Right cardiac atrium (tissue), 5 donors: Measurements from ENCODE around the gene EIF4E1B. TPM values are rescaled to one million over a fixed set of nuclear protein-coding genes. Genes with fewer than 3 reads are reported as not detected.

Experiments used
- ATAC-seq, 2 donors: fragments of 200-7000 bp; cut with Tn5 transposase; one replicate each; pipeline versions ENCODE4 v1.8.0 to v1.9.1; 2020; ENCODE audit warnings: moderate library complexity in 2 of 2, mild to moderate bottlenecking in 1 of 2
- DNase-seq, 3 donors: peaks; one replicate each; pipeline ENCODE4 v3.0.0-alpha.2; 2020
- H3K27ac ChIP-seq: one replicate; pipeline ENCODE4 v1.5.1; 2013; ENCODE audit warnings: mild to moderate bottlenecking, low read length, control low read depth, moderate library complexity
- H3K27me3 ChIP-seq: one replicate; pipeline ENCODE4 v1.6.1; 2013; ENCODE audit not compliant: control insufficient read depth, insufficient read depth
- H3K4me1 ChIP-seq: one replicate; pipeline ENCODE4 v1.6.1; 2013; ENCODE audit warnings: low read length; ENCODE audit not compliant: control insufficient read depth, insufficient read depth
- H3K4me3 ChIP-seq: one replicate; pipeline ENCODE4 v1.5.1; 2013; ENCODE audit warnings: low read length, control low read depth
- H3K9me3 ChIP-seq: one replicate; pipeline ENCODE4 v1.6.1; 2013; ENCODE audit warnings: low read length; ENCODE audit not compliant: control insufficient read depth
- whole genome bisulfite sequencing: extraction: QIAGEN DNeasy Blood & Tissue Kit; methylation state at CpG from one replicate; pipeline ENCODE4 v1.1.7; 2013; 5-methylcytosine and 5-hydroxymethylcytosine counted together
- intact Hi-C, 4 donors: fragments of 100-400 bp; cut with DNase I; formaldehyde crosslinking; loops; one replicate each; pipeline versions ENCODE4 v1.11.0 to v1.14.0; 2022 to 2023
- polyA plus RNA-seq: library from polyadenylated mRNA; stranded (reverse); fragments of 200-250 nt; gene quantifications from one replicate; pipeline ENCODE4 v1.2.3, GENCODE V29; 2013
- total RNA-seq, 4 donors: library from RNA; stranded (reverse); fragmentation: NEBNext Ultra II Directional; extraction: Animal tissue kit (Norgen Biotek cat#: 25700); gene quantifications; one replicate each; pipeline ENCODE4 v1.2.1, GENCODE V29; 2021
- donor health status: healthy with polysubstance abuse.
- donor health status: DM: no; HTN: yes; CAD: no.
- donor health status: DM: no; HTN: no; CAD: no.
- donor health status: DM: no; HTN: yes; CAD: no; lungs with severe emphysema.
- donor health status: DM: yes; HTN: yes; CAD: no.

Gene EIF4E1B
- total and polyA plus RNA-seq, 5 donors = not detected

DNA sequence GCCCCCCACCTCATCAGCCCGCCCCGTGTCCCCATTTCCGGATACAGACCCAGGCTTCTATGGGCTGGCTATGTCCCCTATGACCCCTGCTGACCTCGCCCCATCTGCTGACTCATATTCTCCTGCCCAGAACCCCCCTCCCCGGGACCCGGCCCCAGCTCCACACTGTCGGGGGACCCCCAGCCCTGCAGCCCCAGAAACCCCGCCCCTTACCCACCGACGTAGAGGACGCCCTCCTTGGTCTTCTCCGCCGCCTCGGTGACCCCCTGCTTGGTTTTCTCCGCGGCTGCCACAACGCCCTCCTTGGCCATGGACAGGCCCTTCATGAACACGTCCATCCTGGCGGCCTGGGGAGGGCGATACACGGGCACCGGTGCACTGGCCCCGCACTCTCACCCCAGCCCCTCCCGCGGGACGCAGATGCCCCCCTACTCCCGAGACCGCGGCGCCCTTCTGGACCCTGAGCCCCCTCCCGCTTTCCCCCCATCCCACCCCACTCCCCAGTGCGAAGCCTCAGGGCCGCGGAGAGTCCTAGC lies 1.1 kb upstream of the EIF4E1B start:
- DNase-seq (peak in 1 of 3 donors; percentile 38), ATAC-seq (peak in 1 of 2 donors; percentile 4)
- no peaks in the 10 kb centered on the region for H3K27me3 ChIP-seq
- no peak overlapping the region for H3K27ac ChIP-seq
- H3K9me3 ChIP-seq = no peaks in the 10 kb centered on the region
- no peaks in the 10 kb centered on the region for H3K4me1 ChIP-seq
- no peak overlapping the region for H3K4me3 ChIP-seq
- WGBS = 5% methylated on average over 34 of the region's 34 CpGs
- intact Hi-C loops = no loop called here

DNA sequence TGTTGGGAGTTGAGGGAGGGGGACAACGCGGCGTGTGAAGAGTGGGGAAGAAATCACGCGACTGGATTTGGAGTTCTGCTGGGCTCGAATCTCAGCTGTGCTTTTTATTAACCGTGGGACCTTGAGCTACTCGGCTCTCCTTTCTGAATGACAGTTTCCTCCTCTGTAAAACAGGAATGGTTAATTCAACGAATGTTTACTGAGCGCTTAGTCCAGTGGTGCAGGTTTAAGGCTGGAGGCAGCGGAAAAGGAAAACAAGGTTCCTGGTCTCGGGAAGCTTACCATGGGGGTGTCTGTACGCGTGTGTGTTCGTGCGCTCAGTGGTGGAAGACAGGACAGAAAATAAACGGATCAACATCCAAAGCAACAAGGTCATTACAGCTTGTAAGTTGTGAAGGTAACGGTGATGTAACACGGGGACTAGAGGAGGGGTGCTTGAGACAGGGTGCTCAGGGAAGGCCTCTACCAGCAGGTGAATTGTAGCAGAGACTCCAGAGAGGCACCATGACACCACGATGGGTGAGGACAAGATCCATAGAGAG lies 277 bp downstream of the EIF4E1B start:
- WGBS = 9% methylated on average over 20 of the region's 20 CpGs
- ATAC-seq (no peak), DNase-seq (peak in 1 of 3 donors; percentile 6)
- Histone ChIP-seq H3K4me1 (no peaks in the 10 kb centered on the region), H3K27me3 (no peaks in the 10 kb centered on the region), H3K9me3 (no peaks in the 10 kb centered on the region), H3K27ac (no peak overlapping the region), H3K4me3 (peak overlapping the region; percentile 33)
- intact Hi-C loops = loop anchor here in 1 of 4 donors (10.0 kb wide), 1 partner anchor 56 kb away; no protein-coding TSS in a partner anchor

DNA sequence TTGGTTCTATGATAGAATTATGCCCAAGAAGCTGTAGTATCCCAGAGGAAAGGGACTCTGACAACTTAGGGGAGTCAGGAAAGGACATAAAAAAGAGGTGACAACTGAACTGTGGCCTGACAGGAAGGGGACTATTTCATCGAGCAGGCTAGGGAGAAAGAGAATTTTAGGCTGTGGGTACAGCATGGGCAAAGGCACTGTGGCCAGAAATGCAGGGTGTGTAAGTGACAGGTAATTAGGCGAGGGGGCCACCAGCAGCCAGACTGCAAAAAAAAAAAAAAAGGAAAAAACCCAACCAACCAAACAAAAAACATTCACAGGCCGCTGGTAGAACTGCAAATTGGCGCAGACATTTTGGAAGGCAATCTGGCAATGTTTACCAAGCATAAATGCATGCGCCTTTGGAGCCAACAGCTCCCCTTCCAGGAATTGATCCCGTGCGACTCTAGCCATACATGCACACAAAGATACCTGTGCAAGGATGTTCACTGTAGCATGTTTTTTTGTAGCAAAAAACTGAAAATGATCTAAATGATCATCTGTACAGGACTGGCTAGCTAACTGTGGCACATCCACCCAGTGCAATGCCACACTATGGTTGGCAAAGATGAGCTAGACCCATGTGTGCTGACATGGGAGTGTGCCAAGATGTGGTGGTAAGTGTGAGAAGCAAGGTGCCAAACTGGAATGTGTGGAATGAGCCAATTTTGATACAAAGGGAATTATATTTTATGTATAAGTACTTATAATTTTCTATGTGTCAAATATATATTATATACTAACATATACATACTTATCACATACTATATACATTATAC lies 1.1 kb downstream of the EIF4E1B start:
- no peak for ATAC-seq
- Histone ChIP-seq H3K4me3 (no peak overlapping the region), H3K27me3 (no peaks in the 10 kb centered on the region), H3K27ac (no peak overlapping the region), H3K4me1 (no peaks in the 10 kb centered on the region), H3K9me3 (no peaks in the 10 kb centered on the region)
- peak in 1 of 3 donors; percentile 6 for DNase-seq
- intact Hi-C loops = loop anchor here in 1 of 4 donors (10.0 kb wide), 1 partner anchor 57 kb away; no protein-coding TSS in a partner anchor
- 85% methylated on average over 7 of the region's 7 CpGs for WGBS

DNA sequence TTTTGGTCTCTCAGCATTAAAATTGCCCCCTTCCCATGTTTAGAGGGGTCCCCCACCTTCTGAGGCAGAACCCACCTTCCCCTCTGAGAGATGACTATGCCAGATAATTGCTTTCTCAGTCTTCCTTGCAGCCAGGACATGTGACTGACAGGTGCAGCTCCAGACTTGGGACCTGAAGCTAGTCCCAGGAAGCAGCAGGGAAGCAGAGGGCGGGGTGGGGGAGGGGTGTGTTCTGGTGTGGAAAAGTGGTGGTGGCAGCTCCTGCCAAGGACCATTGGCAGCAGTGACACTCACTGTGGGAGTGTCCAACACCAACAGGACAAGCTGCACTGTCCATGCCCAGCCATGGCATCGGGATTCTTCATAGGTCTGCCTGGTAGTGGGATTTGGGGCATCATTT lies 2.3 kb downstream of the EIF4E1B start:
- Histone ChIP-seq H3K4me3 (no peak overlapping the region), H3K27me3 (no peaks in the 10 kb centered on the region), H3K27ac (no peak overlapping the region), H3K9me3 (no peaks in the 10 kb centered on the region), H3K4me1 (no peaks in the 10 kb centered on the region)
- ATAC-seq = peak; percentile 31 to 64
- DNase-seq = peak in 1 of 3 donors; percentile 60
- intact Hi-C loops = loop anchor here in 1 of 4 donors (10.0 kb wide), 1 partner anchor 58 kb away; no protein-coding TSS in a partner anchor
- 80% methylated on average over 2 of the region's 2 CpGs for WGBS

DNA sequence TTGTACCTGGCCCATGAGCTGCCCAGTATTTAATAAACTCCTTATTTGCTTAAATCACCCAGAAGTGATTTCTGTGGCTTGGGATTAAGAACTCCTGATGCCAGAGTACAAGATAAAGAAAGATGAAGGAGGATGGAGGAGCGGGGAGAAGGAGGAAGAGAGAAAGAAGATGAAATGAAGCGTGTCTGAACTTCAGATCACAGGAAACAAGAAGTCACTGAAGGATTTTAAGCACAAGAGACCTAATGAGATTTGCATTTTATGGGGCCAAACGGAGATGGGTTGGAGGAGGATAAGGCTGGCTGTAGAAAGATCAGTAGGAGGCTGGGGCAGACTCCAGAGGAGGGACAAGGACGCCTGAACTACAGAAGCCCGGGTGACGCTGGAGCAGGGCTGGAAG lies 3.1 kb downstream of the EIF4E1B start:
- intact Hi-C loops = loop anchor here in 1 of 4 donors (10.0 kb wide), 1 partner anchor 59 kb away; no protein-coding TSS in a partner anchor
- Histone ChIP-seq H3K4me3 (no peak overlapping the region), H3K4me1 (no peaks in the 10 kb centered on the region), H3K9me3 (no peaks in the 10 kb centered on the region), H3K27ac (no peak overlapping the region), H3K27me3 (no peaks in the 10 kb centered on the region)
- 19% methylated on average over 6 of the region's 6 CpGs for WGBS
- ATAC-seq (no peak), DNase-seq (no peak)

DNA sequence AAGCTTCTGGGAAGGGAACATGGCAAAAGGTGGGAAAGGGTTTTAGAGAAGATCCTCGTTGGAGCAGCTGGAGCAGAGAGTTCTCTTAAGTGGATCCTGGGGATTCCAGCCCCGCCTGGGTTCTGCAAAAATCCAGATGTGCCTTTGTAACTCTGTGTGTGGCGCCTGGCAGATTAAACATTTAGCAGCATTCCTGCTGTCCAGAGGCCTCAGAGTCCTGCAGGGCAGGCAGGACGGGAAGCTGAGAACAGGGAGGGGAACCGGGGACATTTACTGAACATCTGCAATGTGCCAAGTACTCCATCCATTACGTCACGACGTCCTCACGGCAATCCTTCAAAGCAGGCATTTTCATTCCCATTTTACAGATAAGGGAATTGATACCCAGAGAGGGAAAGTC lies 6.0 kb downstream of the EIF4E1B start:
- H3K27me3 ChIP-seq = no peaks in the 10 kb centered on the region
- WGBS = 28% methylated on average over 9 of the region's 9 CpGs
- H3K9me3 ChIP-seq = no peaks in the 10 kb centered on the region
- no peak overlapping the region for H3K4me3 ChIP-seq
- ATAC-seq (no peak), DNase-seq (peak in 1 of 3 donors; percentile 13)
- intact Hi-C loops = loop anchor here in 1 of 4 donors (10.0 kb wide), 1 partner anchor 62 kb away; no protein-coding TSS in a partner anchor
- H3K27ac ChIP-seq = no peak overlapping the region
- no peaks in the 10 kb centered on the region for H3K4me1 ChIP-seq

DNA sequence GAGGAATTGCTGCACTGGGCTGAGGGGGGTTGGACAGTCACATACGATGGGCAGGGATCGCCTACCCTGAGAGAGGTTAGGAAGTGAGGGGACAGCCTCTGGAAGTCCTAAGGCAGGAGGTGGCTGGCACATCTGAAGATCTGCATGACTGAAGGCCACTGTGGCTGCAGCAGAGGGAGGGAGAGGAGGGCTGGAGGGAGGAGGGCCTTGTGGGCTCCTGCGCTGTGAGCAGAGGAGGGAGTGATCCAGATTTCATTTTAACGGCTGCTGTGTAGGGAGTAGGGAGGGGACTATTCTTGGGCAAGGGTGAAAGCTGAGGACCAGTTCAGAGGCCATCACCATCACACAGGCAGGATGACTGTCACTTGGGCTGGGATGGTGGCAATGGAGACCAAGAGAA lies 7.1 kb downstream of the EIF4E1B start:
- H3K4me1 ChIP-seq = no peaks in the 10 kb centered on the region
- H3K27me3 ChIP-seq = no peaks in the 10 kb centered on the region
- DNase-seq (peak in 1 of 3 donors; percentile 2), ATAC-seq (no peak)
- no peak overlapping the region for H3K4me3 ChIP-seq
- H3K9me3 ChIP-seq = no peaks in the 10 kb centered on the region
- 53% methylated on average over 4 of the region's 4 CpGs for WGBS
- no peak overlapping the region for H3K27ac ChIP-seq
- intact Hi-C loops = loop anchor here in 1 of 4 donors (10.0 kb wide), 1 partner anchor 63 kb away; no protein-coding TSS in a partner anchor

DNA sequence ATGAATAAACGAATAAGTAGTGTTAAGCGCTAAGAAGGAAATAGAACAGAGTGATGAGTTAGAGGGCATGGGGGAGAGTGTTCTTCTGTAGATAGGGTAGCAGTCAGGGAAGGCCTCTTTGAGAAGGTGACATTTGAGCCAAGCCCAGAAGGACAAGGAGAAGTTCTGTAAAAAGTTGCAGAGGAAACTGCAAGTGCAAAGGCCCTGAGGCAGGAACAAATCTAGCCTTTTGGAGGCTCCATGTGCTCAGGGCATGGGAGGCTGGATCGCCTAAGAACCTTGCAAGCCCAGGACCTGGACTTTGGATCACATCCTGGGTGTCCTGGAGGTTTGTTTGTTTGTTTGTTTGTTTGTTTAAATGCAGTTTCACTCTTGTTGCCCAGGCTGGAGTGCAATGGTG lies 8.0 kb downstream of the EIF4E1B start:
- H3K4me3 ChIP-seq = no peak overlapping the region
- no peak overlapping the region for H3K27ac ChIP-seq
- 95% methylated on average over 3 of the region's 3 CpGs for WGBS
- intact Hi-C loops = loop anchor here in 1 of 4 donors (10.0 kb wide), 1 partner anchor 64 kb away; no protein-coding TSS in a partner anchor
- H3K4me1 ChIP-seq = no peaks in the 10 kb centered on the region
- DNase-seq (no peak), ATAC-seq (no peak)
- H3K9me3 ChIP-seq = no peaks in the 10 kb centered on the region
- no peaks in the 10 kb centered on the region for H3K27me3 ChIP-seq

DNA sequence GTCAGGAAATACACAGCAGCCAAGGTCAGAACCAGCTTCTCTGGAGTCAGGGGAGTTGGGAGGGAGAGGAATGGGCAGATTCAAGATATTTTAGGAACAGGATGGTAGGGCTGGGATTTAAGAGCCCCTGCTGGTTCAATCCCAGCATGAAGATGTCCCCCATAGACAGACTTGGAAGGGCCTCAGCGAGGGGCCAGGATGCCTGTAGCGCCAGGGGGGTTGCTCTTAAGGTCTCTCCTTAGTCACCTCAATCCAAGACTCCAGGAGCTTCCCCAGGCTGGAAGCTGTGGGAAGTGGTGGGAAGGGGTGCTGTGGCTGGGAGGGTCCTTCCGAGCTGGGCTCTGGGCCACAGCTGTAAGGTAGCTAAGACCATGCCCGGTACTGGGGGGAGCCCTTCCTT lies 8.7 kb downstream of the EIF4E1B start:
- Histone ChIP-seq H3K27ac (no peak overlapping the region), H3K9me3 (no peaks in the 10 kb centered on the region), H3K27me3 (no peaks in the 10 kb centered on the region), H3K4me1 (no peaks in the 10 kb centered on the region), H3K4me3 (no peak overlapping the region)
- WGBS = 41% methylated on average over 4 of the region's 4 CpGs
- DNase-seq (peak in 1 of 3 donors; percentile 8), ATAC-seq (no peak)
- intact Hi-C loops = loop anchor here in 1 of 4 donors (10.0 kb wide), 1 partner anchor 64 kb away; no protein-coding TSS in a partner anchor

DNA sequence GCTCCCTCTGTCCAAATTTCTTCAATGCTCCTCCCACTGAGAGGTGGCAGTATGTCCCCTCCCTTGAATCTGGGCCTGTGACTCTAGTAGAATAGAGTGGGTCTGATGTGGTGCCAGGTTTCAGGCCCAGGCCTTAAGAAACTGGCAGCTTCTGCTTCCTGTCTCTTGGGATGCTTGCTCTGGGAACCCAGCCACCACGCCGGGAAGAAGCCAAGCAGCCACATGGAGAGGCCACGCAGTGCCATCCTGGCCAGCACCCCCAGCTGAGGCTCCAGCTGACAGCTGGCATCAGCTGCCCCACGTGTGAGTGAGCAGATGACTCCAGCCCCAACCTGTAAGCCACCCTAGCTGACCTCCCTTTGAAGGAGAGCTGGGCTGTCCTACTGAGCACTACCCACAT lies 9.5 kb downstream of the EIF4E1B start:
- peak; percentile 68 to 90 (median 87) for DNase-seq
- Histone ChIP-seq H3K4me3 (no peak overlapping the region), H3K4me1 (no peaks in the 10 kb centered on the region), H3K27me3 (no peaks in the 10 kb centered on the region), H3K9me3 (no peaks in the 10 kb centered on the region), H3K27ac (no peak overlapping the region)
- intact Hi-C loops = loop anchor here in 2 of 4 donors (10.0 kb wide), 2 partner anchors 55 to 65 kb away; no protein-coding TSS in a partner anchor
- WGBS = 22% methylated on average over 4 of the region's 4 CpGs
- peak; percentile 66 to 84 for ATAC-seq

DNA sequence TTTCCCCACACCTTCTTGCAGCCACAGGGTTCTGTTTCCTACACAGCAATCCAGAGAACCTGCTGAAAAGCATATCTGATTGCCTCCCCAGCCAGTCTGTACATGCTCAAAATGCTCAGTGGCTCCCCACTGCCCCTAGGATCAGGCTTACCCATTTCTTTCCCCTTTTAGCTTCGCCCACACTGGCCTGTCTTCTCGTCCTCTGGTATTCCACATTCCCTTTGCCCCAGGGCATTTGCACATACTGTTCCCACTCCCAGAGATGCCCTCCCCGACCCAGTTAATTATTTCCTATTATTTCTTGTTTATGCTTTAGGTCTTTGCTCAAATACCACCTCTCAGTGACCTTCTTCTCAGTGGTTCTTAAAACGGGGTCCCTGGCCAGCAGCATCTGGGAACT lies 10.1 kb downstream of the EIF4E1B start:
- H3K27ac ChIP-seq = no peak overlapping the region
- intact Hi-C loops = loop anchor here in 1 of 4 donors (10.0 kb wide), 1 partner anchor 56 kb away; no protein-coding TSS in a partner anchor
- H3K9me3 ChIP-seq = no peaks in the 10 kb centered on the region
- no peaks in the 10 kb centered on the region for H3K27me3 ChIP-seq
- WGBS = 78% methylated on average over 4 of the region's 4 CpGs
- no peak overlapping the region for H3K4me3 ChIP-seq
- no peak for ATAC-seq
- no peaks in the 10 kb centered on the region for H3K4me1 ChIP-seq
- no peak for DNase-seq
